ENCODE results near the gene LTB4R.

DNA sequence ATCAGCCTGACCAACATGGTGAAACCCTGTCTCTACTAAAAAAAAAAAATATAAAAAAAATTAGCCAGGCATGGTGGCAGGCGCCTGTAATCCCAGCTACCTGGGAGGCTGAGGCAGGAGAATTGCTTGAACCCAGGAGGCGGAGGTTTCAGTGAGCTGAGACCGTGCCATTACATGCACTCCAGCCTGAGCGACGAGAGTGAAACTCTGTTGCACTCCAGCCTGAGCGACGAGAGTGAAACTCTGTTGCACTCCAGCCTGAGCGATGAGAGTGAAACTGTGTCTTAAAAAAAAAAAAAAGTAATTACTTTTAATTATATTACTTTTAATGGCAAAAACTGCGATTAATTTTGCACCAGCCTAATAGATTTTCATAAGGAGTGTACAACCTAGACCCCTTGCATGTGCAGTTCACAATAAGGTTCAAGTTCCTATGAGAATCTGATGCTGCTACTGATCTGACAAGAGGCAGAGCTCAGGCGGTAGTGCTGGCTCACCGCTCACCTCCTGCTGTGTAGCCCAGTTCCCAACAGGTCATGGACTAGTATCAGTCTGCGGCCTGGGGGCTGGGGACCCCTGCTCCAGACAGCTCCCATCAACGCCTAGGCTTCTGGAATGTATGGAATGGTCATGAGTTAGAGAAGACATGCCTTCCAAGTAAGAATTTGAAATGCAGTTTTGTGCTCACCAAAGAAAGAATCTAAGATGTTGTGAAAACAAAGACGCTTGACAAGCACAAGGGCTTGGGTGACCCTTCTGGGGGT, 10.1 kb downstream of the LTB4R start:
- TF ChIP-seq, protein P1, sequence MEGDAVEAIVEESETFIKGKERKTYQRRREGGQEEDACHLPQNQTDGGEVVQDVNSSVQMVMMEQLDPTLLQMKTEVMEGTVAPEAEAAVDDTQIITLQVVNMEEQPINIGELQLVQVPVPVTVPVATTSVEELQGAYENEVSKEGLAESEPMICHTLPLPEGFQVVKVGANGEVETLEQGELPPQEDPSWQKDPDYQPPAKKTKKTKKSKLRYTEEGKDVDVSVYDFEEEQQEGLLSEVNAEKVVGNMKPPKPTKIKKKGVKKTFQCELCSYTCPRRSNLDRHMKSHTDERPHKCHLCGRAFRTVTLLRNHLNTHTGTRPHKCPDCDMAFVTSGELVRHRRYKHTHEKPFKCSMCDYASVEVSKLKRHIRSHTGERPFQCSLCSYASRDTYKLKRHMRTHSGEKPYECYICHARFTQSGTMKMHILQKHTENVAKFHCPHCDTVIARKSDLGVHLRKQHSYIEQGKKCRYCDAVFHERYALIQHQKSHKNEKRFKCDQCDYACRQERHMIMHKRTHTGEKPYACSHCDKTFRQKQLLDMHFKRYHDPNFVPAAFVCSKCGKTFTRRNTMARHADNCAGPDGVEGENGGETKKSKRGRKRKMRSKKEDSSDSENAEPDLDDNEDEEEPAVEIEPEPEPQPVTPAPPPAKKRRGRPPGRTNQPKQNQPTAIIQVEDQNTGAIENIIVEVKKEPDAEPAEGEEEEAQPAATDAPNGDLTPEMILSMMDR (IDR thresholded peaks at IDR 0.05; ENCODE audit: low read depth, low read length): no peak
- TF ChIP-seq EZH2phosphoT487 (IDR thresholded peaks at IDR 0.05; ENCODE audit: low read depth): no peak

All from OCI-LY3 (cell line).